SHP77 (cell line): ENCODE data around the gene BCKDHA.
"Not testable (repeated sequence)": the region's sequence is repeated elsewhere in the genome, so short reads cannot be mapped to it uniquely, and the experiment has no call there.

Experiments
- DNase-seq, 2 experiments: peaks; one replicate each; lab custom pipeline; 2025; lab: John Stamatoyannopoulos, UW

BCKDHA gene

DNA sequence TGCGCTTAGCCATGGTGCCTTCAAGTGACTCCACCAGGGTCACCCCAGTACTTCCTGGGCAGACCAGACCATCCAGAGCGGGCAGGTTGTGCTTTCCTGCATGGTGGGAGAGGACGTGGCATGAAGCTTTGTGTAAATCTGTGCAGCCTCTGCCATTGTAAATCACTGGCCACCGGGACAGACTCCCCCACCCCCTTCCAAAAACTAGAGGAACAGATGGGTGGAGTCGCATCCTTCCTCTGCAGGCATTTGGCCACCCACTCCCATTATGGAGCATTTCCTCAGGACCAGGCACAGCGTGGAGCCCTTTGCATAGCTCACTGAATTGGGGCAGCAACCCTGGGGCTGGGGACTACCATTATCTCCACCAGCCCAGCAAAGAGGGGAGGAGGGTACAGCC is 8.2 kb downstream of the BCKDHA start:
- no peak for DNase-seq

DNA sequence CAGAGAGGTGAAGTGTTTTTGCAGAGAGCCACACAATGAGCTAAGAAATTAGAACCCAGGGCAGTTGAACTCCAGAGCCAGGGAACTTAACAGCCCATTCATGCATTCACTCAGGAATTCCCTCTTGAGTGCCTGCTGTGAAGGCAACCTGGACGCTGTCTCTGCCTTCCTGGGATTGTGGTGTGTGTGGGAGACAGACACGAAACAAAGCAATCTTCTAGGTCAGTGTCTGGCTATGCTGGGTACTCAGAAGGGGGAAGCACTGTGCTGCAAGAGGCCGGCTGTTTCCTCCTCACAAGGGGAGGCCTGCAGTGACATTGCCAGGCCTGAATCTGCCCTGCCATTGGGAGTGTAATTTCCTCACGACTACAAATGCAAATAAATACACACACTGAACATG is 9.7 kb downstream of the BCKDHA start:
- no peak for DNase-seq

DNA sequence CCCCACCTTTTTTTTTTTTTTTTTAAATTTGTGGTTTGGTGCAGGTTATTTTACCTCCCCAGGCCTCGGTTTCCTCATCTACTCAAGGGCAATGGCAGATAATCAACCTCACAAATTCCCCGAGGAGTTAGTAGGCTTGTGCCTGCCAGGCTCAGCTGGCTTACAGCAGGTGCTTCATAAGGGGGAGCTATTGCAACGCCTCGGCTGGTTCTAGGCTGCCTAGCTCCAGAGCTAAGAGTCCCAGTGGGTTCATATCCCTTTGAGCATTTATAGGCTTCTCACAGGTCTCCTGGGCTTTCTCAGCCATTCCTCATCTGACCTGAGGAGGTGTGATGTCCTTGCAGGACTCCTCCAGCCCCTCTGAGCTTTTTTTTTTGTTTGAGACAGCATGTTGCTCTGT is 10.6 kb downstream of the BCKDHA start:
- peak; percentile 45 to 65 for DNase-seq

DNA sequence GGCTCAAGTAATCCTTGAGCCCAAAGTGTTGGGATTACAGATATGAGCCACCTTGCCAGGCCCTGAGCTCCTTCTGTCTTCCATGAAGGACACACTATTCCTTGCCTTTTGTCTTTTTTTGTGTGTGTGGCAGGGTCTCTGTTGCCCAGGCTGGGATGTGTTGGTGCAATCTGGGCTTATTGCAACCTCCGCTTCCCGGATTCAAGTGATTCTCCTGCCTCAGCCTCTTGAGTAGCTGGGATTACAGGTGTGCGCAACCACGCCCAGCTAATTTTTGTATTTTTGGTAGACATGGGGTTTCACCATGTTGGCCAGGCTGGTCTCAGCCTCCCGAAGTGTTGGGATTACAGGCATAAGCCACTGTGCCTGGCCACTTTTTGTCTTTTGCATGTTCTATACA is 11.2 kb downstream of the BCKDHA start:
- DNase-seq, result not testable (repeated sequence)

DNA sequence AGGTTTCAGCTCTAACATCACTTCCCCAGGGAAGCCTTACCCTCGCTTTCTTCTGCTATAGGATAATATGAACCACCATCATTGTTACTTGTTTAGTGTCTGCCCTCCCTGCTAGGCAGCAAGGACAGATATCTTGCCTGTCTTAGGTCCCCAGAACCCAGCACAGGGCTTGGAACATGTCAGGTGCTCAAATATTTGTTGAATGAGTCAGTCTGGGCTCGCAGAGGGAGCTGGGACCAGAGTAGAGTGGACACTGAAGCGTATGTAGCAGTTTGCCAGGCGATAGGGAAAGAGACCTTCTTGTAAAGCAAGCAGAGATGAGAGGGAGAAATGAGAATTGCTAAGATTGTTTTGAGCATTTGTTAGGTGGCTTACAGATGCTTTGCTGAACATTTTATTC is 11.7 kb downstream of the BCKDHA start:
- DNase-seq, result peak; percentile 78 to 87

DNA sequence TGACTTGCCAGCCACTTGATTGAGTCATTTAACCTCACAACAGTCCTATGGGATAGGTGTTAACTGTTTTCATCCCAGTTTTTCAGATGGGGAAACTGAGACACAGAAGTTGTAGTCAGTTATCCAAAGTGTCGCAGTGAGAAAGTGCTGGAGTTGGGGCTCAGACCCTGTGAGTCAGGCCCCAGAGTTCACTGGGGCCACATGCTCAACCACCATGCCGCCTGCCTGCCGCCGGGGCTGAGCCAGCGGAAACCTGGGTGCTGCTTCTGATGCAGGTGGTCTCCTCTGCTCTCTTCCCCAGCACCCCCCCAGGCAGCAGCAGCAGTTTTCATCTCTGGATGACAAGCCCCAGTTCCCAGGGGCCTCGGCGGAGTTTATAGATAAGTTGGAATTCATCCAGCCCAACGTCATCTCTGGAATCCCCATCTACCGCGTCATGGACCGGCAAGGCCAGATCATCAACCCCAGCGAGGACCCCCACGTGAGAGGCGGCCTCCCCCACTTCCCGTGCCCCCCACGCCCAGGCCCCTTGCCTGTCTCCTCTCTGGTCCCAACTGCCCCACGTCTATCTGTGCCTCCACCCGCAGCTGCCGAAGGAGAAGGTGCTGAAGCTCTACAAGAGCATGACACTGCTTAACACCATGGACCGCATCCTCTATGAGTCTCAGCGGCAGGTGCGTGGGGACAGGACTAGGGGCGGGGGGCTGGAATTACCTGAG is 12.9 kb downstream of the BCKDHA start:
- DNase-seq, result no peak

DNA sequence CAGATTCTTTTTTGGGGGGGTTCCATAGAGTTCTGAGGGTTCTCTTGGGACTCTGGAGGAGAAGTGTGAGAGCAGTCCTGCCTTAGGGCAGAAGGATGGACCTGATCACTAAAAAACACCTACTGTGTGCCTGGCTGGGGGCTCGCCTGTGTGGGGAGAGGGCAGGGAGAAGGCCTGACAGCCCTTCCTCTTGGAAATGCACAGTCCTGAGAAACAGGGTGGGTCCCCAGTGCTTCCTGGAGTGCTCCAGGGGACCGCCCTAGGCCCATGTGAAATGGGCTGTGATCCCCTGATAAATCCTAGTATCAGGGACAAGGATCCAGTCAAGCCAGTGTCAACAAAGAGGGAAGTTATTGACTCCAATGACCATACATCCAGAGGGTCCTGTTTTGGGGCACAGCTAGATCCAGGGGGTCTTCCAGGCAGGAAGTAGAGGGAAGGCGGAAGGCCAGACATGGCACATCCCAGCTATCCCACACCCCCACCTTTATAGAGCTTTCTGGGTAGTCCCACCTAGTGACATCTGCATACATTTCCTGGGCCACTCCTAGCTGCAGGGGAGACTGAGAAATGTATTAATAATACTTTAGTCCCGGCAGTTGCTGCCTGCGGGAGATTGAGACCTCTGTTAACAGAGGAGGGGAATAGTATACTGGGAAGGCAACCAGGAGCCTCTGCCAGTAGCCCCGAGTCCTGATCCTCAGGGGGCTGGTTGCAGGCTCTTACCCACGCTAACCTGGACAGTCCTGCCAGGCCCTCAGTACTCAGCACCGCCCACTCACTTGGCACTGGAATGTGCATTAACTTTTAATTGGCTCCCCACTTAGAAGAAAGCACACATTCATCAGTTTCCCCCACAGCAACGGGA is 13.7 kb downstream of the BCKDHA start:
- no peak for DNase-seq

DNA sequence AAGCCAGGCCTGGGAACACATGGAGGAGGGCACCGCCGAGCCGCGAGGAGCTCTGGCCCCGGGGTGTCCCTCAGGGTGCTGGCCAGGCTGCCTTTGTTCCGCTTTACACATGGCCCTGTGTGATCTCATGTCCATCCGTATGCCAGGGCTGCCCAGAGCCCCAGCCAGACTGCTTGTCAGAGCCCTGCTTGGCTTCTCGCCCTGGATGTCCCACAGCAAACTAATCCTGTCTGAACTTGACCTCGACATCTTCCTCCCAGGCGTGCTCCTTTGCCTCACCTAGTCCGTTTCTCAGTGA is 14.3 kb downstream of the BCKDHA start:
- DNase-seq, result no peak

DNA sequence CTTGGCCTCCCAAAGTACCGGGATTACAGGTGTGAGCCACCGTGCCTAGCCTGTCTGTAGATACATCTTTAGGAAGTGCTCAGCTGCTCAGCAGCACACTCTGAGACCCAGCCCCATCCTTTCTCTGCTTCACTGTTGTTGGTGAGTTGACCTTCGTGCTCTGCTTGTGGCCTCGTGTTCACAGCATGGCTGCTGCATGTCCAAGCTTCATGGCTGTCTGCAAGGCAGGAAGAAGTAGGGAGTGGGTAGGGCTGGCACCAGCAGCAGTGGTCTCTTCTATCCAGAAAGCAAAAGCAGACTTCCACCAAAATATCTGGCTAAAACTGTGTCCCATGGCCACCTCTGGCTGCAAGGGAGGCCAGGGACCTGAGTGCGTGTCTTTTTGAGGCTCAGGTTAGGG is 15.3 kb downstream of the BCKDHA start:
- no peak for DNase-seq

DNA sequence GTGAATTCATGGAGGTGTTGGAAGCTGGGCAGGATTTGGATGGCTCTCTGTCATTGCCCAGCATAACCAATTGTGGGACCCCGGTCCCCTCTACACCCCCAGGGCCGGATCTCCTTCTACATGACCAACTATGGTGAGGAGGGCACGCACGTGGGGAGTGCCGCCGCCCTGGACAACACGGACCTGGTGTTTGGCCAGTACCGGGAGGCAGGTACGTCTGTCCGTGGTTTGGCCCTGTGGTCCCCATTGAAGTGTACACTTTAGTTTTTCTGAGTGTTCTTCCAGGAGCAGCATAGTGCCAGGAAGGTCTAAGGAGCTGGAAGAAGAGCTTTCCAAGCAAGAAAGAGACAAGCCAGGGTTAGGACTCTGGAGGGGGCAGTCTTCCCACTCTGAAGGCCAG is 16.3 kb downstream of the BCKDHA start:
- no peak for DNase-seq

DNA sequence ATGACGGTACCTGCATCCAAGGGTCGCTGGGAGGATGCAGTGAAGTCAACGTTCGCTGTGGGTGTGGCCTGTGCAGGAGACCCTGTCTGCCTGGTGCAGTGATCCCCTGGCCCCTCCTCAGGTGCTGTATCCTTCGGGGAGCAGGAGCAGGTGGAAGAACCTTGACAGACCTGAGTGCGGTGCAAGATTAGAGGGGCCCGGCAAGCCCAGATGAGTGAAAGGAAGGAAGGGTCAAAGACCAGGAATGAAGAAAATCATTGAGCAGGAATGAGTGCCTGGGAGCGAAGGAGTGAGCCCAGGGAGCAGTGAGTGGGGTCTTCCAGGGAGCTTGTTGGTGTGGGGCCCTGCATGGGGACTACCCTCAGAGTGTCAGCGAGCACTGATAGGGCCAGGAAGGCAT is 16.8 kb downstream of the BCKDHA start:
- no peak for DNase-seq

DNA sequence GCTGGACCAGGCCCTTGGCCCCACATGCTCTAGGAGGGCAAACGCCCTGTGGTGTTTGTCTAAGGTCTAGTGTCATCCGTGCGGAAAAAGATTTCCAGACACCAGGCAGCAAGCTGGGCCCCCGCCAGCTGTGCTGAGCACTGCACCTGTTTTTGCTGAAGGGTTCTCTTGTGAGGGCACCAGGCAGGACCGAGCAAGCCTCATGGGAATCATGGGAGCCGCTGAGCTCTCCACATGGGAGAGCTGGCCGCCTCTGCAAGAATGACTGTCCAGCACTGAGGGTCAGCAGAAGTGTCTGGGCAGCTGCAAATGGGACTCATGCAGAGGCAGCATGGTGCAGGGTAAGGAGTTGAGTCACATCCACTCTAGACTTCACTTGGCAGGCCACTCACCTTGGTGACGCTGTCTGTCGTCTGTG is 17.5 kb downstream of the BCKDHA start:
- DNase-seq, result peak; percentile 90 to 91

DNA sequence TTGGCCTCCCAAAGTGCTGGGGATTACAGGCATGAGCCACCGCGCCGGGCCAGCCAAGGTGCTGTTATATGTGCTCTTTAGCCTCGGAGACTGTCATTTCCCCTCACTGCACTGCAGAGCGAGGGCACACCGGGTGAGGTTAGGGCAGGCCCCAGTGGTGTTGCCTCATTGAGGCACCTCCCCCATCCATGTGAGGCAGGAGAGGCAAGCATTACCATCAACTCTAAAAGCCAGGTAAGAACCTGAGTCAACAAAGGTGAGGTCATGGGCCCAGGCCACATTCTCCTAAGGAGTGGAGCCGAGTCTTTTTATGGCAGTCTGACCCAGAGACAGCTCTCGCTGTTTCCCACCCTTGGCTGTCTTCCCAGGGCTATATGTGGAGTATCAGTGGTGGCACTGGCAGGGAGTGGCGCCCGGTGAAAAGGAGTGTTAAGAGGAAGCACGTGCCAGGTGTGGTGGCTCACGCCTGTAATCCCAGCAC is 18.6 kb downstream of the BCKDHA start:
- no peak for DNase-seq

DNA sequence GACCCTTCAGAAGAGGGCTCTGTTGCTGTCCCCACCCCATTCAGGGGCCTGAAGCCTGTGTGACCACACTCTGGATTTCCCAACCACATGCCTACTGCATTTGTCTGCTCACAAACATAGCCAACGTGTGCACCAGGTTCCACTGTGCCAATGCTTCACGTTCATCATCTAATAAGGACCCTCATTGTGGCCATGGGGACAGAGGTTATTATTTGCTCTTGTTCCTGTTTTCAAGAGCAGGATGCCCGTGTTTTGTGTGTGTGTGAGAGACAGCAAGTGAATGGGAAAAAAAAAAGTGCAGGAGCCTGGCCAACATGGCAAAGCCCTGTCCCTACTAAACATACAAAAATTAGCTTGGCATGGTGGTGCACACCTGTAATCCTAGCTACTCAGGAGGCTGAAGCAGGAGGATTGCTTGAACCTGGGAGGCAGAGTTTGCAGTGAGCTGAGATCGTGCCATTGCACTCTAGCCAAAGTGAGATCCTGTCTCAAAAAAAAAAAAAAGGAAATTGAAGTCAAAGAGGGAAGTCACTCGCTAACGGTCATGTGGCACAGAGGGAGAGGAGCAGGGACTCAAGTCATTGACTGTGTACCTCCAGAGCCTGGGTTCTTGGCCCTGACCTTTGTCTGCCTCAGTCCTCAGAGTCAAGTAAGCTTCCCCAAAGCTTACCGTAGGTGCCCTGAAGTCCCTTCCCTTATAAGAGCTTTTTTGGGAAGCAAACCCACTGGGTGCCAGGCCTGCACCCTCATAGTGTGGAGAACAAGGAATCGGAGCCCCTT is 22.7 kb downstream of the BCKDHA start:
- no peak for DNase-seq

DNA sequence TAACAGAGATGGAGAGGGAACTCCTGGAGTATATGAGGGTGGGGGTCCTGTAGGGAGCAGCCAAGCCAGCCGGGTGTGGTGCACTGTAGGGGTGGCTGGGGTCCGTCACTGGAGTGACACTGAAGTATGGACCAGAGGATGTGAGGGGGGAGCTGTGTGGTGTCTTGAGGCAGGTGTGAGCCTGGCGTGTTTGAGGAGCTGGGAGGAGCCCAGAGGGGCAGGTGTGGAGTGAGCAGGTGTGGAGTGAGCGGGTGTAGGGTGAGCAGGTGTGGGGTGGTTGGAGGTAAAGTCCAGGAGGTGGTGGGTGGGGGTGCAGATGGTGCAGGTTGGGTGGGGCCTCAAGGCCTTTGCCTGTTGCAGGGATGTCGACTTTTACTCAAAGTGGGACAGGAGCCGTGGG is 23.7 kb downstream of the BCKDHA start:
- DNase-seq, result peak in 1 of 2 experiments; percentile 55

DNA sequence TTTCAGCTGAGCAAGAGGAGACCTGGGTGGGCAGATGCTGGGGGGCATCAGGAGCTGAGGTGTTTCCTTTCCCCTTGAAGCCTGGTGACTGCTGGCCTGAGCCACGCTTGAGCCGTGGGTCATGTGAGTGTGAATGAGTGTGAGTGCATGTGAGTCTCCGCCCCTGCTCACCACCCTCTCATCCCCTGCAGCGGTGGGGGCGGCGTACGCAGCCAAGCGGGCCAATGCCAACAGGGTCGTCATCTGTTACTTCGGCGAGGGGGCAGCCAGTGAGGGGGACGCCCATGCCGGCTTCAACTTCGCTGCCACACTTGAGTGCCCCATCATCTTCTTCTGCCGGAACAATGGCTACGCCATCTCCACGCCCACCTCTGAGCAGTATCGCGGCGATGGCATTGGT is 24.4 kb downstream of the BCKDHA start:
- DNase-seq, result no peak

DNA sequence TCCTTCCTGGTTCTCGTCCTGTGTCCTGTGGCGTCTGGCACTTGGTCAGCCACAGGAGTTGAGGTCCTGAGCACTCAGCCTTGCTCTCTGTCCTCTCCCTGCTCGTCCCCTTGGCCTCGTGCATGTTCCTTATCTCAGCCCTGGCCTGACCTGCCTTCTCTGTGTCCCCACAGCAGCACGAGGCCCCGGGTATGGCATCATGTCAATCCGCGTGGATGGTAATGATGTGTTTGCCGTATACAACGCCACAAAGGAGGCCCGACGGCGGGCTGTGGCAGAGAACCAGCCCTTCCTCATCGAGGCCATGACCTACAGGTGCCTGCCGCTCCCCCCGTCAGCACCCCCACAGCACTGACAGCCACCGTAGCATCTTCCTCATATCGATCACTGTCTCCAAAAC is 24.8 kb downstream of the BCKDHA start:
- no peak for DNase-seq

DNA sequence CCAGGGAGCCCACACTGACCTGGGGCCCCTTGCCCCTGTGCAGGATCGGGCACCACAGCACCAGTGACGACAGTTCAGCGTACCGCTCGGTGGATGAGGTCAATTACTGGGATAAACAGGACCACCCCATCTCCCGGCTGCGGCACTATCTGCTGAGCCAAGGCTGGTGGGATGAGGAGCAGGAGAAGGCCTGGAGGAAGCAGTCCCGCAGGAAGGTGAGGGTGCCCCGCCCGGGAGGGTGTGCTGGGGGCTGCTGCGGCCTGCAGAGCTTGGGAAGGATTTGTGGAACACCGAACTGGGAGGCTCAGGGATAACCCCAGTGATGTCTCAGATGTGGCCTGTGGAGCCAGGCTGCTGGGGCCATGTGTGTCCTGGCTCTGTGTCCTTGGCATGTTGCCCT is 25.3 kb downstream of the BCKDHA start:
- DNase-seq, result no peak

DNA sequence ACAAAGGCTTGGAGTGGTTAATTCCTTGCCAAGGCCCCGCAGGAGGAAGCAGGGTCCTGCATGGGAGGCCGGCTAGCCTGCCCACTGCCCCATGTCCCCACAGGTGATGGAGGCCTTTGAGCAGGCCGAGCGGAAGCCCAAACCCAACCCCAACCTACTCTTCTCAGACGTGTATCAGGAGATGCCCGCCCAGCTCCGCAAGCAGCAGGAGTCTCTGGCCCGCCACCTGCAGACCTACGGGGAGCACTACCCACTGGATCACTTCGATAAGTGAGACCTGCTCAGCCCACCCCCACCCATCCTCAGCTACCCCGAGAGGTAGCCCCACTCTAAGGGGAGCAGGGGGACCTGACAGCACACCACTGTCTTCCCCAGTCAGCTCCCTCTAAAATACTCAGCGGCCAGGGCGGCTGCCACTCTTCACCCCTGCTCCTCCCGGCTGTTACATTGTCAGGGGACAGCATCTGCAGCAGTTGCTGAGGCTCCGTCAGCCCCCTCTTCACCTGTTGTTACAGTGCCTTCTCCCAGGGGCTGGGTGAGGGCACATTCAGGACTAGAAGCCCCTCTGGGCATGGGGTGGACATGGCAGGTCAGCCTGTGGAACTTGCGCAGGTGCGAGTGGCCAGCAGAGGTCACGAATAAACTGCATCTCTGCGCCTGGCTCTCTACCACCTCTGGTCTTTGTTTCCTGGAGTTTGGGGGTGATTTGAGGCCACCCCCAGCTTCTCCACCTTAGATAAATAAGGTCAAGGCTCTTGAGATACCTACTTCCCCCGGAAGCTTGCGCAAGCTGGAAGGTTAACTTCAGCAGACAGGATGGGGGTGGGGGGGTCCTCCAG is 26.9 kb downstream of the BCKDHA start:
- DNase-seq, result no peak

DNA sequence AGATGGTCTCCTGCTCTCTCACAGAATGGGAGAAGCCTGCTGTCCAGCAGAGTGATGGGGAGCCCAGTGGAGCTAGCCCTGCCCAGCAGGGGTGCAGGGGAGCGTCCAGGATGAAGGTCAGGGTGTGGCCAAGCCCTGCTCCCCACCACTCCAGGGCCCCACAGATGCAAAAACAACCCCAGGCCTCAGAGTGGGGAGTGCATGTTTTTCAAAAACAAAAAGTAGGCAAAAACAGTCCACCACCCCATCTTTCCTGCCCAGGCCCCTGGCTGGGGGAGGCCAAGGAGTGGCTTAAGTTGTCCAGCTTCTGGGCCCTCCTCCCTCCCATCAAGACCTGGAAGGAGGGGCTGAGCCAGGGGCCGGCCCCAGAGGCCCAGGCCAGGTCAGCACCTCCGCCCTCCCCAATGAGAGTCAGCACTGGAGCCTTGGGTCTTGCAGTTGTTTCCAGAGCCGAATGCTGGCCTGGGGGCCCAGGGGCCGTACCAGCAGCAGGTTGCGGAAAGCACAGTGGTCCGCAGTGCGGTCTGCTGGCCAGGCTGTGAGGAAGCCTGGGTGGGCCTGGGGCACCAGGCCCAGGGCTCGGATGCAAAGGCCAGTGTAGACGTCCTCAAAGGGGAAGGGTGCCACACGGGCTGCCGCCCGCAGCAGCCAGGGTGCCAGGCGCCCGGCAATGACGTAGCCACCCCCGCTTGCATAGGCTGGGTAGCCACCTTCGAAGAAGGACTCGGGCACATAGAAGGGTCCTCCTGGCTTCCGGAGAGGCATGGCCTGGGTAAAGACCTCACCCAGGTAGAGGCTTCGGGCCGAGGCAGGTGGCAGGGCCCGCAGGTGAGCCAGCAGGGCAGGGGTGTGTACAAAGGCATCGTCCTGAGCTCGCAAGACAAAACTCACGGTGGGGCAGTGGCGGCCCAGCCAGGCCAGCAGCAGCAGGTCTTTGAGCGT is 27.8 kb downstream of the BCKDHA start:
- no peak for DNase-seq
